ENCODE data around the gene SANBR.
"Not testable (repeated sequence)": the region's sequence is repeated elsewhere in the genome, so short reads cannot be mapped to it uniquely, and the experiment has no call there.

SANBR gene

GRCh38 chr2:61065714-61066709 is at the start of gene SANBR:
SANBR (plus strand) TSS chr2:61065871; CDS start chr2:61070351, 4,480 bp downstream.
- DNase-seq = peak; percentile 74 to 96 (median 90)
- intact Hi-C loops (cut with DNase I) = loop anchor here (5.0 kb wide), 1 partner anchor 471 kb away; the partner anchor contains the start of gene XPO1

DNA sequence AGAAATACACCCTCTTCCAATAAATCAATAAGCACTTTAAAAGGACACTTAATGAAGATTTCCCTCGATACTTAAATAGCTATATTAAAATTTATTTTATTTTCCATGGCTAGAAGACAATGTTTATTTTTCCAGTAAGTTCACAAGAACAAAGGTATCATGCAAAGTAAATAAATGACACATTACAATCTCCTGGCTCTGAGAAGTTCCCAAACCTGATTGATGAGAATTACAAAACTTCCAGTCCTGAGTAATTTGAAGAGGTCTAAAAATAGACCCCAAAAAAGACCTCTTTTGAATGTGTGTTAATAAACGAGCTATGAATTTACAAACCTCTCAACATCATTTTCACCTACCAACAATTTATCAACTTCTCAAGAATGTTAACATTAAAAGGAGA is 49.7 kb upstream of the SANBR start:
- no peak for DNase-seq
- intact Hi-C loops (cut with DNase I) = no loop called here

DNA sequence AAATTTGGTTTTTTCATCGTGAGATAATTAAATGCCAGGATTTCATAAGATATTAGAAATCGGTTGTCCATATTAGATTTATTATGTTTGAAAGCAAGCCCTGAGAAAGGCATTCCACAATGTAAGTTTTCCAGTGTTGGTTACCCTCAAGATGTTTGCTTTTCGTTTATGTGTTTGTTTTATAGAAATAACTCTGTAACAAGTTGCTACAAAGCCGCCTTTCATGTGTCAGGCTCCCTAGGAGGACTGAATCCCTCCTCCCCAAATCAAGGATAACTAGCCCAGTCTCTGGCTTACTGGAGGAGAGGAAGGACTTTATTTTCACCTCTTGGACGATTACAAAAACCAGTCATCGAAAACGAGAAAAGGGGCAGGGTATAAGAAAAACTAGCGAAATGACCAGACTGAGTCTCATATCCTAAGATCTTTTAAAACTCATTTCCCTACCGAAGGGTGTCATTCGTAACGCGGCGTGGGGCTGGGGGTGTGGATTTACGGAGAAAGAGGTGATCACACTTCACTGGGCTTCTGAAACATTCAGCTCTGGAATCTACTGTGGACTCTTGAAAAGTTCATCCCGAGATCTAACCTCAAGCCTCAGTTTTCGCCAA is 49.2 kb upstream of the SANBR start:
- no peak for DNase-seq
- intact Hi-C loops (cut with DNase I) = no loop called here

DNA sequence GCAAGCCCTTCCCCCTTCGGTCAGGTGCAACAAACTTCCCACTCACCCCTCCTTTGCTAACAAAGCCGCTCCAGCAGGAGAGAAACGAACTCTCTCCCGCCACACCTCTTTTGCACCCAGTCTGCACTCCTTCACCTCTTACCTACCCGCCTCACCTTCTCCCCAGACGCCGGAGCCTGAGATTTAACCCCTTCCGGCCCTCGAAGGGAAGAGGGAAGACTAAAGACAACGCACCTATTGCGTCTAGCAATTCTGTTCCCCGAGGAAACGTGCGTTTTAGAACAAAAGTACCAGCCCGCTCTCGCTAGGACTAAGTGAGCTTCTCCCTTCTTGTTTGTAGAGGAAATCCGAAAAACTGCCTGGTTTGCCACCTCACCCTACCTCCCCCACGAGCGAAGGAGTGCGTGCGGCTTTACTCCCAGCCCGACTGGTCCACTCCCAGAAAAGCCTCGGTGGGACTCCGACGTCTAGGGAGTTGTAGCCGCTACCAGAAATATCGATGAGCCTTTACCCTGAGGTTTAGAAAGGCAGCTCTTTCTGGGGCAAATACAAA is 48.6 kb upstream of the SANBR start:
- peak; percentile 52 to 87 (median 76) for DNase-seq
- intact Hi-C loops (cut with DNase I) = no loop called here

DNA sequence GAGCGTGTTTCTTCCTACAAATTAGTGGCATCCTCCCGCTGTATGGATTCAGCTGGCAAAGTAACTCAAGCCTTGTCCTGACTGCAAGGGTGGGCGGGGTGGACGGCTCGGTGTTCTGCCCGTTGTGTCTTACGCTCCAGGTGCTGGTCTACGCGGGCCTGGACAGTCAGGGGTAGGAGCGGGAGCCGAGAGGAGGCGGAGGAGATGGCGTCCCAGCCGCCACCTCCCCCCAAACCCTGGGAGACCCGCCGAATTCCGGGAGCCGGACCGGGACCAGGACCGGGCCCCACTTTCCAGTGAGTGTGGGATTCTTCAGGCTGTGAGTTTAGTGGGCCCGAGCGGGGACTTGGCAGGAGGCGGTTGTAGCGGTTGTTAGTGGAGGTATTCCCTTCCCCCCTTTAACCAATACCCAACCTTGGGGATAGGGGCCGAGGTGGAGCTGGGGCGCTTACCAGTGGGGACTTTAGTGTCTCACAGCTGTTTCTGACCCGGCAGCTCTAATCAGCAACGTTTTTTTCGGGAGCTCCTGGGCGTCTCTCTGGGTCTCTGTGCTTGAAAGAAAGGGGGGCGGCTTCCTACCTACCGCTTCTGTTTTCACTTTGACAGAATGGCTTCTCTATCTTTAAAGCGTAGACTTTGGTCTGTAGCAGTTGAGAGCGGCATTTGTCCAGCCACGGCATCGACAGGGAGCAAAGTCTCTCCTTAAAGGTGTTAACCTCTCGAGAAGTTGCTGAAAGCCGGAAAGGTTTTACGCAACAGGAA is 47.9 kb upstream of the SANBR start, which contains the start of the genes PEX13 and PUS10:
PEX13 (plus strand) TSS at position 165 of the 762 bp plus-strand sequence; CDS start at position 205, 40 bp downstream.
PUS10 (minus strand) TSS at position 700 of the 762 bp plus-strand sequence. CDS start 6,365 bp downstream, outside the sequence.
- DNase-seq = peak in 41 of 42 donors; percentile 69 to 94 (median 85)
- intact Hi-C loops (cut with DNase I) = no loop called here

- no peak for DNase-seq
- intact Hi-C loops (cut with DNase I) = no loop called here
Measured at GRCh38 chr2:61018318-61018755, 47.3 kb upstream of the SANBR start.

DNA sequence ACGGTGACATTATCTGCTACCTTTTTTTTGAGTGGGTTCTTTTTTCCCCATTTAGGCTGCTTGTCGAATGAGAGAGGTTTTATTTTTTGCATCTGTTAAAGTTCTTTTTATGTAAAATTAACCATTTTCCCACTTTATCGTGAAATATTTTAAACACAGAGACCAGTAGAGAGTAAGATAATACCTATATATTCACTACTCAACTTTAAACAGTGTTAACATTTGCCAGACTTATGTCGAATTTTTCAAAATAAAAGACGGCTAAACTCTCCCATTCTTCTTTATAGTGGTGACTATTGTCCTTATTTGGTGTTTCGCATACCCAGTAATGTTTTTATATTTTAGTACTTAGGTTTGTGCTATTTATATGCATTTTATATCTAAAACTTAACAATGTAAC is 46.9 kb upstream of the SANBR start:
- intact Hi-C loops (cut with DNase I) = no loop called here
- DNase-seq = no peak

DNA sequence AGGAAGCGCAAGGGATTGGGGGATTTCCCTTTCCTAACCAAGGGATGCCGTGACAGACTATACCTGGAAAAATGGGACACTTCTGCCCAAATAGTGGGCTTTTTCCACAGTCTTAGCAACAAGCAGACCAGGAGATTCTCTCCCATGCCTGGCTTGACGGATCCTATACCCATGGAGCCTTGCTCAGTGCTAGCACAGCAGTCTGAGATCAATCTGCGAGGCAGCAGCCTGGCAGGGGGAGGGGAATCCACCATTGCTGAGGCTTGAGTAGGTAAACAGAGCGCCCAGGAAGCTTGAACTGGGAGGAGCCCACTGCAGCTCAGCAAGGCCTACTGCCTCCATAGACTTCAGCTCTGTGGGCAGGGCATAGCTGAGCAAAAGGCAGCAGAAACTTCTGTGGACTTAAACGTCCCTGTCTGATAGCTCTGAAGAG is 44.4 kb upstream of the SANBR start:
- intact Hi-C loops (cut with DNase I) = no loop called here
- no peak for DNase-seq

- DNase-seq = no peak
- intact Hi-C loops (cut with DNase I) = no loop called here
Measured at GRCh38 chr2:61023670-61024069, 42.0 kb upstream of the SANBR start.

- intact Hi-C loops (cut with DNase I) = no loop called here
Measured at GRCh38 chr2:61029533-61029932, 36.1 kb upstream of the SANBR start.

GRCh38 chr2:61034592-61034991 is 31.1 kb upstream of the SANBR start:
- intact Hi-C loops (cut with DNase I); DNase-seq: not testable (repeated sequence)

More at GRCh38 chr2:61029533-61029932, 36.1 kb upstream of the SANBR start:
- no peak for DNase-seq

- intact Hi-C loops (cut with DNase I); DNase-seq: not testable (repeated sequence)
Measured at GRCh38 chr2:61036643-61037042, 29.0 kb upstream of the SANBR start.

DNA sequence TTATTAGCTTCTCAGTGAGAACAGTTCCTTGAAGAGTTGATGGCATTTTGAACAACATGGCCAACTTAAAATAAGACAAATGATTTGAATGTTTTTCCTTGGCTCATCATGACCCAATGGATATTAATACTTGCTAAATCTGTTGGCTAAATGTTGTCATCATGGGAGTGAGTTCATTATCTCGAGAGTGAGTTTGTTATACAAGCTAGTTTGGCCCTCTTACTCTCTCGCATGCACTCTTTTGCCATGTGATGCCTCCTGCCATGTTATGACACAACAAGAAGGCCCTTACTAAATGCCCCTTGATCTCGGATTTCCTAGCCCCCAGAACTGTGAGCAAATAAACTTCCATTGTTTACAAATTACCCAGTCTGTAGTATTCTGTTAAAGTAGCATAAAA is 22.9 kb upstream of the SANBR start:
- DNase-seq = no peak
- intact Hi-C loops (cut with DNase I) = no loop called here

DNA sequence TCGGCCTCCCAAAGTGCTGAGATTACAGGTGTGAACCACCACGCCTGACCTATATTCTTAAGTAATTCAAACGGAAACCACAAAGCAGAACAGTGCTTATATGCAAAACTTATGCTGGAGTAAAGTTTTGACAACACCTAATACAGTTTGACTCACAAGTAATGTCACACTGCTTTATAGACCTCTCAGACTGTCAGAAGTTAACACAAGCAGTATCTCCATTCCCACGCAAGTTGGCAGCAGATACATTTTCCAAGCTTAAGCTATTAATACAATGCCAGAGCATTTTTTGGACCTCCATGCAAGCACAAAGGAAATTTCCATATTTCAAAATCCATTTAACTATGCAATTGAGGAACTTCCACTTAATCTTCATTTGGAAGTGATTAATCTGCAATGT is 21.0 kb upstream of the SANBR start:
- peak in 13 of 42 donors; percentile 5 to 65 (median 21) for DNase-seq
- intact Hi-C loops (cut with DNase I) = no loop called here

- DNase-seq = no peak
- intact Hi-C loops (cut with DNase I) = no loop called here
Measured at GRCh38 chr2:61045226-61045625, 20.4 kb upstream of the SANBR start.

GRCh38 chr2:61045999-61046398 is 19.7 kb upstream of the SANBR start:
- intact Hi-C loops (cut with DNase I) = no loop called here

DNA sequence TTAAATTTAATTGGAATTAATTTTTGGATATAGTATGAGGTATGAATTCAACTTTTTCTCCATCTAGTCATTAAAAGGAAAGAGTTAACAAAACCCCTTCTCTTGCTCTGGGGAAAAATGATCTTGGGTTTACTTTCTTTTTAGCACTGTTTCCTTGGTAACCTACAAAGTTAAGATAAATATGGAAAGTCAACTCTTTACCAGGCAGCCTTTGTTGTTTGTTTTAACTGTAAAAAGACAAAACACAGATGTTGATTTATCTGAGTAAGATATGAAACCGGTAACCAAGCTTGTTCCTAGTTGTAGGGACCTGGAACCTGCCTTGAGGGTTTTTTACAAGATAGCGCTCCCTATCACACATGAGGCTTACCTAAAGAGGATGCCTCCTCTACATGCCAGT is 10.1 kb upstream of the SANBR start:
- intact Hi-C loops (cut with DNase I) = no loop called here
- DNase-seq = no peak

More at GRCh38 chr2:61045999-61046398, 19.7 kb upstream of the SANBR start:
- no peak for DNase-seq

DNA sequence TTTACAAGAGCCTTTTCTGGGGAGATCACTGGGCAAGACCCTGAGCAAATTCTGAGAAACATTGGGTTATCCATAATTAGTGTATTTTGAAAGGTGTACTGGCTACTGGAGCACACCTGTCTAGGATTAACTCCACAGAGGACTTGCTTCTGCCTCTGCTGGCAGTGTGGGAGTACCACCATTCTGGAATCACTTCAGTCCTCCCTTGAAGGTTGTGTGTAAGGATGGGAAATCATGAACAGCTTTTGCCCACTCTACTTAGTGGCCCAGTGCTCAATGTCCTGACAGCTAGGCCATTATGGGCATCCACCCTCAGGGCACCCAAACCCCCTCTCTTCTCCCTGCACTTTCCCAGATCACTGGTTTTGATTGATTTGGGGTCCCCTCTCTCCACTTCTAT is 8.1 kb upstream of the SANBR start:
- intact Hi-C loops (cut with DNase I) = no loop called here

GRCh38 chr2:61059382-61059781 is 6.3 kb upstream of the SANBR start:
- no peak for DNase-seq
- intact Hi-C loops (cut with DNase I) = no loop called here

More for the DNA sequence above, 8.1 kb upstream of the SANBR start:
- DNase-seq = no peak
